CD8-positive, alpha-beta memory T cell (primary cell): ENCODE results near the gene CTNNA2. TPM values are rescaled to one million over a fixed set of nuclear protein-coding genes. Genes with fewer than 3 reads are reported as not detected.

Source experiments
- CTCF ChIA-PET: fragments of 350-600 bp; sonication (Branson Sonifier 250); formaldehyde crosslinking; loops from one replicate; lab custom pipeline; 2021; ENCODE audit warnings: antibody characterized with exemption; lab: Charles Lee
- POLR2A ChIA-PET: fragments of 350-600 bp; sonication (Branson Sonifier 250); formaldehyde crosslinking; loops from one replicate; lab custom pipeline; 2021; ENCODE audit warnings: antibody characterized with exemption; lab: Charles Lee
- DNase-seq, 5 donors: peaks; one replicate each; pipeline versions ENCODE4 v3.0.0 to v3.0.0-alpha.2; 2020 to 2022; ENCODE audit warnings: mixed read lengths in 1 of 5
- H3K27ac ChIP-seq: one replicate; pipeline ENCODE4 v1.7.0; 2013; ENCODE audit warnings: low read depth, mild to moderate bottlenecking, low read length, moderate library complexity
- H3K27me3 ChIP-seq: 2 replicates; pipeline ENCODE4 v1.7.0; 2013; ENCODE audit warnings: low read length, mild to moderate bottlenecking; ENCODE audit not compliant: insufficient read depth, poor library complexity, severe bottlenecking
- H3K36me3 ChIP-seq: 2 replicates; pipeline ENCODE4 v1.7.0; 2013; ENCODE audit warnings: mild to moderate bottlenecking, low read length, moderate library complexity; ENCODE audit not compliant: insufficient read depth
- H3K4me1 ChIP-seq: 2 replicates; pipeline ENCODE4 v1.7.0; 2013; ENCODE audit warnings: mild to moderate bottlenecking, low read length, moderate library complexity; ENCODE audit not compliant: insufficient read depth
- H3K4me3 ChIP-seq: 2 replicates; pipeline ENCODE4 v1.7.0; 2013; ENCODE audit warnings: mild to moderate bottlenecking, low read length
- H3K9me3 ChIP-seq: 2 replicates; pipeline ENCODE4 v1.7.0; 2013; ENCODE audit warnings: mild to moderate bottlenecking, low read length
- H3K27ac Mint-ChIP-seq, 8 donors: one replicate each; pipeline ENCODE4 v1.8.0; 2020 to 2021; ENCODE audit warnings: mixed read lengths in 8 of 8, mild to moderate bottlenecking in 6 of 8, inconsistent platforms in 3 of 8, moderate library complexity in 3 of 8
- H3K27me3 Mint-ChIP-seq, 2 donors: one replicate each; pipeline ENCODE4 v1.8.0; 2020 to 2021; ENCODE audit warnings: mixed read lengths in 2 of 2, mild to moderate bottlenecking in 1 of 2, moderate library complexity in 1 of 2
- H3K36me3 Mint-ChIP-seq, 3 donors: one replicate each; pipeline ENCODE4 v1.8.0; 2020 to 2021; ENCODE audit warnings: mixed read lengths in 3 of 3, inconsistent platforms in 1 of 3, mild to moderate bottlenecking in 1 of 3
- H3K4me1 Mint-ChIP-seq, 3 donors: one replicate each; pipeline ENCODE4 v1.8.0; 2020 to 2021; ENCODE audit warnings: mixed read lengths in 3 of 3, inconsistent platforms in 1 of 3, mild to moderate bottlenecking in 1 of 3
- H3K4me3 Mint-ChIP-seq, 7 donors: one replicate each; pipeline ENCODE4 v1.8.0; 2020 to 2021; ENCODE audit warnings: mixed read lengths in 7 of 7, mild to moderate bottlenecking in 6 of 7, moderate library complexity in 4 of 7, inconsistent platforms in 2 of 7
- H3K9me3 Mint-ChIP-seq, 5 donors: one replicate each; pipeline ENCODE4 v1.8.0; 2020 to 2022; ENCODE audit warnings: mixed read lengths in 5 of 5, mild to moderate bottlenecking in 3 of 5, moderate library complexity in 2 of 5, inconsistent platforms in 1 of 5
- polyA plus RNA-seq: library from polyadenylated mRNA; unstranded; fragments of 300-500 nt; fragmentation: Illumina TruSeq; gene quantifications from one replicate; pipeline ENCODE4 v1.2.3, GENCODE V29; 2021
- total RNA-seq, 2 experiments: library from RNA; stranded (reverse); gene quantifications; one replicate each; pipeline ENCODE4 v1.2.3, GENCODE V29; 2021

Gene CTNNA2
- total and polyA plus RNA-seq, 3 experiments from 2014 or later, result not detected

GRCh38 chr2:80247339-80247738 lies 734.5 kb downstream of the CTNNA2 start:
- peaks cover 0 to 4% (median 0%) of the 10 kb centered on the region in 3 donors for H3K4me1 Mint-ChIP-seq
- H3K9me3 Mint-ChIP-seq, result peaks cover 0 to 11% (median 2%) of the 10 kb centered on the region in 5 donors
- no peaks in the 10 kb centered on the region for H3K4me1 ChIP-seq
- H3K27me3 ChIP-seq, result no peaks in the 10 kb centered on the region
- no peak overlapping the region for H3K27ac Mint-ChIP-seq
- ChIA-PET CTCF (no interaction called here), POLR2A (no interaction called here)
- no peaks in the 10 kb centered on the region for H3K36me3 Mint-ChIP-seq
- H3K27ac ChIP-seq, result no peak overlapping the region
- no peaks in the 10 kb centered on the region for H3K36me3 ChIP-seq
- no peak overlapping the region for H3K4me3 Mint-ChIP-seq
- no peaks in the 10 kb centered on the region for H3K9me3 ChIP-seq
- no peak for DNase-seq
- H3K4me3 ChIP-seq, result no peak overlapping the region
- no peaks in the 10 kb centered on the region for H3K27me3 Mint-ChIP-seq

GRCh38 chr2:80248146-80248545 lies 735.3 kb downstream of the CTNNA2 start:
- H3K36me3 Mint-ChIP-seq, result no peaks in the 10 kb centered on the region
- Histone ChIP-seq H3K4me1 (no peaks in the 10 kb centered on the region), H3K27me3 (no peaks in the 10 kb centered on the region), H3K27ac (no peak overlapping the region), H3K36me3 (no peaks in the 10 kb centered on the region), H3K4me3 (no peak overlapping the region), H3K9me3 (no peaks in the 10 kb centered on the region)
- H3K27me3 Mint-ChIP-seq, result no peaks in the 10 kb centered on the region
- CTCF ChIA-PET, result no interaction called here
- no peak overlapping the region for H3K4me3 Mint-ChIP-seq
- POLR2A ChIA-PET, result no interaction called here
- H3K9me3 Mint-ChIP-seq, result peaks cover 0 to 11% (median 4%) of the 10 kb centered on the region in 5 donors
- peaks cover 0 to 4% (median 0%) of the 10 kb centered on the region in 3 donors for H3K4me1 Mint-ChIP-seq
- no peak for DNase-seq
- no peak overlapping the region for H3K27ac Mint-ChIP-seq

- ChIA-PET CTCF (no interaction called here), POLR2A (no interaction called here)
- no peaks in the 10 kb centered on the region for H3K9me3 ChIP-seq
- no peak overlapping the region for H3K4me3 ChIP-seq
- no peaks in the 10 kb centered on the region for H3K4me1 Mint-ChIP-seq
- H3K27me3 ChIP-seq, result no peaks in the 10 kb centered on the region
- H3K9me3 Mint-ChIP-seq, result peaks cover 0 to 11% (median 8%) of the 10 kb centered on the region in 5 donors
- no peak overlapping the region for H3K27ac ChIP-seq
- H3K36me3 Mint-ChIP-seq, result no peaks in the 10 kb centered on the region
- H3K36me3 ChIP-seq, result no peaks in the 10 kb centered on the region
- H3K27ac Mint-ChIP-seq, result no peak overlapping the region
- no peak for DNase-seq
- H3K4me1 ChIP-seq, result no peaks in the 10 kb centered on the region
- H3K27me3 Mint-ChIP-seq, result no peaks in the 10 kb centered on the region
- no peak overlapping the region for H3K4me3 Mint-ChIP-seq
Observed at GRCh38 chr2:80252294-80252986, 739.6 kb downstream of the CTNNA2 start.

- Histone ChIP-seq H3K27me3 (no peaks in the 10 kb centered on the region), H3K9me3 (no peaks in the 10 kb centered on the region), H3K36me3 (no peaks in the 10 kb centered on the region), H3K4me3 (no peak overlapping the region), H3K27ac (no peak overlapping the region), H3K4me1 (no peaks in the 10 kb centered on the region)
- ChIA-PET CTCF (interaction anchor here (1.0 kb wide), 1 partner anchor 10 kb away, joined by 3 read pairs; no protein-coding TSS in a partner anchor), POLR2A (no interaction called here)
- no peaks in the 10 kb centered on the region for H3K27me3 Mint-ChIP-seq
- no peaks in the 10 kb centered on the region for H3K36me3 Mint-ChIP-seq
- no peak overlapping the region for H3K27ac Mint-ChIP-seq
- no peak for DNase-seq
- no peak overlapping the region for H3K4me3 Mint-ChIP-seq
- peaks cover 2 to 19% (median 6%) of the 10 kb centered on the region in 5 donors for H3K9me3 Mint-ChIP-seq
- H3K4me1 Mint-ChIP-seq, result no peaks in the 10 kb centered on the region
Observed at GRCh38 chr2:80255918-80256781, 743.3 kb downstream of the CTNNA2 start.

- ChIA-PET CTCF (interaction anchor here (1.0 kb wide), 1 partner anchor 10 kb away, joined by 3 read pairs; no protein-coding TSS in a partner anchor), POLR2A (no interaction called here)
- Mint-ChIP-seq H3K27ac (no peak overlapping the region), H3K9me3 (peaks cover 2 to 19% (median 6%) of the 10 kb centered on the region in 5 donors), H3K4me3 (no peak overlapping the region), H3K36me3 (no peaks in the 10 kb centered on the region), H3K27me3 (no peaks in the 10 kb centered on the region), H3K4me1 (no peaks in the 10 kb centered on the region)
- Histone ChIP-seq H3K27me3 (no peaks in the 10 kb centered on the region), H3K9me3 (no peaks in the 10 kb centered on the region), H3K4me1 (no peaks in the 10 kb centered on the region), H3K36me3 (no peaks in the 10 kb centered on the region), H3K4me3 (no peak overlapping the region), H3K27ac (no peak overlapping the region)
- no peak for DNase-seq
Observed at GRCh38 chr2:80256782-80257167, 743.9 kb downstream of the CTNNA2 start.

GRCh38 chr2:80257450-80257849 lies 744.6 kb downstream of the CTNNA2 start:
- Histone ChIP-seq H3K4me3 (no peak overlapping the region), H3K27me3 (no peaks in the 10 kb centered on the region), H3K4me1 (no peaks in the 10 kb centered on the region), H3K9me3 (no peaks in the 10 kb centered on the region), H3K27ac (no peak overlapping the region), H3K36me3 (no peaks in the 10 kb centered on the region)
- Mint-ChIP-seq H3K36me3 (no peaks in the 10 kb centered on the region), H3K27ac (no peak overlapping the region), H3K9me3 (peaks cover 2 to 15% (median 6%) of the 10 kb centered on the region in 5 donors), H3K4me3 (no peak overlapping the region), H3K27me3 (no peaks in the 10 kb centered on the region), H3K4me1 (no peaks in the 10 kb centered on the region)
- POLR2A ChIA-PET, result no interaction called here
- CTCF ChIA-PET, result interaction anchor here (1.0 kb wide), 1 partner anchor 9 kb away, joined by 3 read pairs; no protein-coding TSS in a partner anchor
- no peak for DNase-seq

- Histone ChIP-seq H3K9me3 (no peaks in the 10 kb centered on the region), H3K4me3 (no peak overlapping the region), H3K36me3 (no peaks in the 10 kb centered on the region), H3K27ac (no peak overlapping the region), H3K4me1 (no peaks in the 10 kb centered on the region), H3K27me3 (no peaks in the 10 kb centered on the region)
- Mint-ChIP-seq H3K9me3 (peaks cover 2 to 14% (median 4%) of the 10 kb centered on the region in 5 donors), H3K4me1 (no peaks in the 10 kb centered on the region), H3K36me3 (no peaks in the 10 kb centered on the region), H3K27ac (no peak overlapping the region), H3K4me3 (no peak overlapping the region), H3K27me3 (no peaks in the 10 kb centered on the region)
- POLR2A ChIA-PET, result no interaction called here
- CTCF ChIA-PET, result no interaction called here
- DNase-seq, result no peak
Observed at GRCh38 chr2:80258341-80258740, 745.5 kb downstream of the CTNNA2 start.

GRCh38 chr2:80258793-80259192 lies 745.9 kb downstream of the CTNNA2 start:
- H3K27me3 Mint-ChIP-seq, result no peaks in the 10 kb centered on the region
- Histone ChIP-seq H3K36me3 (no peaks in the 10 kb centered on the region), H3K4me1 (no peaks in the 10 kb centered on the region), H3K27me3 (no peaks in the 10 kb centered on the region), H3K4me3 (no peak overlapping the region), H3K9me3 (no peaks in the 10 kb centered on the region), H3K27ac (no peak overlapping the region)
- ChIA-PET POLR2A (no interaction called here), CTCF (no interaction called here)
- H3K27ac Mint-ChIP-seq, result no peak overlapping the region
- peaks cover 2 to 14% (median 6%) of the 10 kb centered on the region in 5 donors for H3K9me3 Mint-ChIP-seq
- no peaks in the 10 kb centered on the region for H3K4me1 Mint-ChIP-seq
- no peak for DNase-seq
- no peak overlapping the region for H3K4me3 Mint-ChIP-seq
- no peaks in the 10 kb centered on the region for H3K36me3 Mint-ChIP-seq
